ENCODE measurements around the gene TMEM229B.

DNA sequence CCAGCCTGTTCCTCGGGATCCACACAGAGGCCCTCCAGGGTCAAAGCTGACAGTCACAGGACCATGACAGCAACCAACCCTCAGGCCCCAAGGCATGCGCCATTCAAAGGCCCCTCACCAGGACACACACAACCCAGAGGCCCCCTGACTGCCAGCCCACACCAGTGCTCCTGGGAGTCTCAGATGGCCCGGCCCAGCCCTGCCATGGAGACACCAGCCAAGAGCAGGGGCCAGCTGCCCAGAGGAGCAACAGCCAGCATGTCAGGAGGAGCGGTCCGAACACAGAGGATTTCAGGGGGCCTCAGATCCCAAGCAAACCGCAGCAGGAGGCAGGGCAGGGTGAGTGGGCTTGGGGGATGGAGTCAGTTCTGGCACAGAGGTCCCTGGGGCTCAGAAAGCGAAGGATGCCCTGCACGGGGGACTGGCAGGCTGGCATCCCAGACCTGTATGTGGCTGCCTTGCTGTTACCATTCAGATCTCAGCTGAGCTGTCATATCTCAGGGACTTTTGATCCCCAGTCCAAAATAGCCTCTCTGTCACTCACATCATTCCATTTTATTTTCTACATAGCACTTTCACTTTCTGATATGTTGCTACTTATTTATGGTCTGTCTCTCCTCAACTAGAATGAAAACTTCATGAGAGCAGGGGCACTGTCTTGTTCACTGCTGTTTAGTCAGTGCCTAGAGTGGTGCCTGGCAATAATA lies 4.8 kb downstream of the TMEM229B start:
- TF ChIP-seq, protein P1, sequence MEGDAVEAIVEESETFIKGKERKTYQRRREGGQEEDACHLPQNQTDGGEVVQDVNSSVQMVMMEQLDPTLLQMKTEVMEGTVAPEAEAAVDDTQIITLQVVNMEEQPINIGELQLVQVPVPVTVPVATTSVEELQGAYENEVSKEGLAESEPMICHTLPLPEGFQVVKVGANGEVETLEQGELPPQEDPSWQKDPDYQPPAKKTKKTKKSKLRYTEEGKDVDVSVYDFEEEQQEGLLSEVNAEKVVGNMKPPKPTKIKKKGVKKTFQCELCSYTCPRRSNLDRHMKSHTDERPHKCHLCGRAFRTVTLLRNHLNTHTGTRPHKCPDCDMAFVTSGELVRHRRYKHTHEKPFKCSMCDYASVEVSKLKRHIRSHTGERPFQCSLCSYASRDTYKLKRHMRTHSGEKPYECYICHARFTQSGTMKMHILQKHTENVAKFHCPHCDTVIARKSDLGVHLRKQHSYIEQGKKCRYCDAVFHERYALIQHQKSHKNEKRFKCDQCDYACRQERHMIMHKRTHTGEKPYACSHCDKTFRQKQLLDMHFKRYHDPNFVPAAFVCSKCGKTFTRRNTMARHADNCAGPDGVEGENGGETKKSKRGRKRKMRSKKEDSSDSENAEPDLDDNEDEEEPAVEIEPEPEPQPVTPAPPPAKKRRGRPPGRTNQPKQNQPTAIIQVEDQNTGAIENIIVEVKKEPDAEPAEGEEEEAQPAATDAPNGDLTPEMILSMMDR (IDR thresholded peaks at IDR 0.05; ENCODE audit: borderline replicate concordance, extremely low read depth, low read length, poor library complexity, severe bottlenecking): no peak
- TF ChIP-seq EZH2 (IDR thresholded peaks at IDR 0.05; ENCODE audit: borderline replicate concordance, low read depth, low read length, severe bottlenecking): no peak

All from DND-41 (cell line).